ENCODE measurements around the gene SNX30. TPM values are rescaled to one million over a fixed set of nuclear protein-coding genes. Genes with fewer than 3 reads are reported as not detected.

The SNX30 gene
- total RNA-seq, 1 donor from 2014 or later: 67.5 TPM

DNA sequence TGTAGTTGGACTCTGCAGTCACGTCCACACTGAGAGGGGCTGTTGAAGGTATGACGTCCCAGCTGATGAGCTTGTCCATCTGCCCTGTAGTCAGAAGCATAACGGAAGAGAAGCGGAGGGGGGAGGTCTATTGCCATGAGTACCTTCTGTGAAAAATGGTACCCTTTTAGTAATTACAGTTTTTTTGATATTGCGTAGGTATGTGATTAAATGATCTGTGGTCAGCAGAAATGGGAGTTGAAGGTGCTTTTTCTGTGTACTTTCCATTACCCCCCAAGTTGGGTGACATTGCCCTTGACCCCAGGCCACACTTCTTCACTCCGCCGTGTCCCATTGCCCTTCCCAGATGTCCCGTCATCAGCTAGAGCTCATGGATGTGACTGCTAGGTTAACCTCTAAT lies 45.9 kb downstream of the SNX30 start:
- Histone ChIP-seq H3K36me3 (no peaks in the 10 kb centered on the region), H3K4me1 (peaks cover 21% of the 10 kb centered on the region), H3K4me3 (no peak overlapping the region), H3K9me3 (no peaks in the 10 kb centered on the region), H3K27me3 (ENCODE audit: low read depth) (no peaks in the 10 kb centered on the region), H3K27ac (peak overlapping the region; percentile 1)
- TF ChIP-seq, protein P1, sequence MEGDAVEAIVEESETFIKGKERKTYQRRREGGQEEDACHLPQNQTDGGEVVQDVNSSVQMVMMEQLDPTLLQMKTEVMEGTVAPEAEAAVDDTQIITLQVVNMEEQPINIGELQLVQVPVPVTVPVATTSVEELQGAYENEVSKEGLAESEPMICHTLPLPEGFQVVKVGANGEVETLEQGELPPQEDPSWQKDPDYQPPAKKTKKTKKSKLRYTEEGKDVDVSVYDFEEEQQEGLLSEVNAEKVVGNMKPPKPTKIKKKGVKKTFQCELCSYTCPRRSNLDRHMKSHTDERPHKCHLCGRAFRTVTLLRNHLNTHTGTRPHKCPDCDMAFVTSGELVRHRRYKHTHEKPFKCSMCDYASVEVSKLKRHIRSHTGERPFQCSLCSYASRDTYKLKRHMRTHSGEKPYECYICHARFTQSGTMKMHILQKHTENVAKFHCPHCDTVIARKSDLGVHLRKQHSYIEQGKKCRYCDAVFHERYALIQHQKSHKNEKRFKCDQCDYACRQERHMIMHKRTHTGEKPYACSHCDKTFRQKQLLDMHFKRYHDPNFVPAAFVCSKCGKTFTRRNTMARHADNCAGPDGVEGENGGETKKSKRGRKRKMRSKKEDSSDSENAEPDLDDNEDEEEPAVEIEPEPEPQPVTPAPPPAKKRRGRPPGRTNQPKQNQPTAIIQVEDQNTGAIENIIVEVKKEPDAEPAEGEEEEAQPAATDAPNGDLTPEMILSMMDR (IDR thresholded peaks at IDR 0.05): no peak
- DNase-seq: no peak
- intact Hi-C loops (cut with DNase I): no loop called here
- no peak for ATAC-seq

DNA sequence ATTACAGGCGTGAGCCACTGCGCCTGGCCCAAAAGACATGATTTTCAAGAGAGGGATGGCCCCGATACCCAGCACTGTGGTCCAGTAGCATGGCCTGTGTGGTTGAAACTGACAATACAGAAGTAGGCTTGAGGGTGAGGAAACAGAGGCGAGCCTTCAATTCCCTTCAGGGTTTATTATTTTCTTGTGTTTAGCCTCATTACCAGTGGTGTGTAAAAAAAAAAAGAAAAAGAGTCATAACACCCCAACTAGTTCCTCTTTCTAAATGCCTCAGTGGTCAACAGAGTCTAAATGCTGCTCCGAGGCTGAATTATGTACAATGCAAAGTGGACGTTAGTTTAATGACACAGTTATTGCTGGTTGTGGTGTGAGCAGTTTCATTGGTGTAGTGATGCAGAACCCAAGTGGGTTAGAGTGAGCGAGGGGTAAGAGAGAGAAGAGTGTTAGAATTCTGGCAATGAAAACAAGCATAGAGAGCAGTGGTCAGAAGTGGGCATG lies 58.8 kb downstream of the SNX30 start:
- Histone ChIP-seq H3K4me1 (peaks cover 20% of the 10 kb centered on the region), H3K9me3 (no peaks in the 10 kb centered on the region), H3K27me3 (ENCODE audit: low read depth) (no peaks in the 10 kb centered on the region), H3K27ac (peak overlapping the region; percentile 58), H3K4me3 (no peak overlapping the region), H3K36me3 (peaks cover 15% of the 10 kb centered on the region)
- intact Hi-C loops (cut with DNase I): no loop called here
- TF ChIP-seq, protein P1 (IDR thresholded peaks at IDR 0.05): no peak
- ATAC-seq (peak; percentile 46 to 78), DNase-seq (no peak)

GRCh38 chr9:112809906-112810305 lies 59.3 kb downstream of the SNX30 start:
- ATAC-seq: peak in 1 of 2 donors; percentile 7
- intact Hi-C loops (cut with DNase I): no loop called here
- H3K4me1 ChIP-seq: peaks cover 20% of the 10 kb centered on the region
- H3K27me3 ChIP-seq (ENCODE audit: low read depth): no peaks in the 10 kb centered on the region
- no peak overlapping the region for H3K4me3 ChIP-seq
- peaks cover 15% of the 10 kb centered on the region for H3K36me3 ChIP-seq
- H3K9me3 ChIP-seq: no peaks in the 10 kb centered on the region
- DNase-seq: no peak
- peak overlapping the region; percentile 58 for H3K27ac ChIP-seq
- TF ChIP-seq, protein P1 (IDR thresholded peaks at IDR 0.05): no peak

- H3K27ac ChIP-seq: peak overlapping the region; percentile 58
- no peaks in the 10 kb centered on the region for H3K9me3 ChIP-seq
- H3K4me1 ChIP-seq: peaks cover 21% of the 10 kb centered on the region
- peaks cover 12% of the 10 kb centered on the region for H3K36me3 ChIP-seq
- peak; percentile 25 to 54 for ATAC-seq
- H3K27me3 ChIP-seq (ENCODE audit: low read depth): no peaks in the 10 kb centered on the region
- no peak overlapping the region for H3K4me3 ChIP-seq
- intact Hi-C loops (cut with DNase I): no loop called here
- TF ChIP-seq, protein P1 (IDR thresholded peaks at IDR 0.05): no peak
- DNase-seq: no peak
Observed at GRCh38 chr9:112810696-112811490, 60.3 kb downstream of the SNX30 start.

- Histone ChIP-seq H3K9me3 (no peaks in the 10 kb centered on the region), H3K36me3 (peaks cover 6% of the 10 kb centered on the region), H3K27ac (no peak overlapping the region), H3K4me3 (no peak overlapping the region), H3K4me1 (peaks cover 28% of the 10 kb centered on the region), H3K27me3 (ENCODE audit: low read depth) (no peaks in the 10 kb centered on the region)
- ATAC-seq (no peak), DNase-seq (no peak)
- intact Hi-C loops (cut with DNase I): no loop called here
- TF ChIP-seq, protein P1 (IDR thresholded peaks at IDR 0.05): no peak
Observed at GRCh38 chr9:112811518-112811917, 61.0 kb downstream of the SNX30 start.

Data from lower lobe of right lung (tissue), 2 donors.